ENCODE results near the gene SOX10. TPM values are rescaled to one million over a fixed set of nuclear protein-coding genes. Genes with fewer than 3 reads are reported as not detected.

Gene SOX10
- polyA plus RNA-seq, 3 donors from 2014 or later: not detected

DNA sequence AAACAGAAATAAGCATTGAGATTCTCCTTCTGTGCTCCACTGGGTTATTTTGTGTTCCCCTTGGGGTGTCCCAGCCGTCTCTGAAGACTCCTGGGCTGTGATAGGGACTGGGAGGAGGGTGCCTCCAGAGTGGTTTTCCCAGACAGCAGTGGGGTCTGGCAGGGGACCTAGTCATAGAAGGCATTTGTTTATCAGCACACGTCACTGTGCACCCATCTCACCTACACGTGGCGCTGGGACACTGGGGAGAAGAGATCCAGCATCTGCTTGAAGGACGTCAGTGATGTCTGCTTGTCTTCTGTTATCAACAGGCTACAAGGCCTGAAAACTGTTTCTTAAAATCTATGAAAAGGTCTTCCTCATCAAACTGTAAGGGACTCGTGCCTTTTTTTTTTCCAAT, 38.7 kb upstream of the SOX10 start:
- DNase-seq: no peak
- Mint-ChIP-seq H3K27ac (no peak overlapping the region), H3K27me3 (ENCODE audit: low read depth in 3 of 3) (peaks cover 1 to 3% (median 2%) of the 10 kb centered on the region in 3 donors), H3K36me3 (no peaks in the 10 kb centered on the region), H3K9me3 (no peaks in the 10 kb centered on the region), H3K4me3 (no peak overlapping the region), H3K4me1 (peaks cover 21 to 29% of the 10 kb centered on the region in 2 donors)

- peaks cover 18 to 26% of the 10 kb centered on the region in 2 donors for H3K4me1 Mint-ChIP-seq
- H3K9me3 Mint-ChIP-seq: no peaks in the 10 kb centered on the region
- no peak for DNase-seq
- no peaks in the 10 kb centered on the region for H3K36me3 Mint-ChIP-seq
- no peak overlapping the region for H3K4me3 Mint-ChIP-seq
- H3K27me3 Mint-ChIP-seq (ENCODE audit: low read depth in 3 of 3): peaks cover 1 to 3% (median 2%) of the 10 kb centered on the region in 3 donors
- H3K27ac Mint-ChIP-seq: peak overlapping the region in 3 of 6 donors; percentile 58 to 64 (median 60)
These were observed 36.9 kb upstream of the SOX10 start for GRCh38 chr22:38021206-38021605.

DNA sequence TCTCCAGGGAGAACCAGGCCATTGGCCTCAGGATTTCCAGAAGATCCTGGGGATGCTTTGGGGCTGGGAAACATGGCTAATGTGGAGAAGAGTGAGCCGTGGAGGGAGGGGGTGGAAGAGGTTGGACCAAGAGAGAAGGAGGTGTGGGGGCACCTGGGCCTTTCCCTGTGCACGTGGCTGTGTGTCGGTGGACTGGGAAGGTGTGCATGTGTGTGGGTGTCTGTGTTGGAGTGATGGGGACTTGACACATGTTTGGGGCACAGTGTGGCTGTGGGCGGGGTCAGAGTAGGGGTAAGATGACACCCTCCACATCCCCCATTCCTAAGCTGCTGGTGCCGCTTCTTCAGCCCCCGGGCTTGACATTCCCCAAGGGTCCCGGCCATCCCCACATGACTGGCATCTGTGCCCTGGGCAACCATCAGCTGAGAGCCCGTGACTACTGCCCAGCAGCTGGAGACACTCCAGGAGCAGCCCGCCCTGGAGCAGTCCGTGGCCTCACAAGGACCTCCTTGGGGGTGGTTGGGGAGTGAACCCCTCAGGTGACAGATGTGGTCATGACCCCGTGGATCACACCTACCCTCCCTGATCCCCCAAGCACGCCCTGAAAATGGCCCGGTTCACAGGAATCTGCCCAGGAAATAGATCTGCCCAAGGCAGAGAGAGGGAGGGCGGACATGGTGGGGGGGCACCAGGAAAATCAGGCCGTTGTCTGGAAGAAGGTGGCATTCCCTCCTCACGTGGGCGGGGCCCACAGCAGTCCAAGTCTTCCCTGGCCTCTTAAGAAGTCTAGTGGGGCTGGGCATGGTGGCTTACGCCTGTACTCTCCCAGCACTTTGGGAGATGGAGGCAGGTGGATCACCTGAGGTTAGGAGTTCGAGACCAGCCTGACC, 34.8 kb upstream of the SOX10 start:
- Mint-ChIP-seq H3K27me3 (ENCODE audit: low read depth in 3 of 3) (peaks cover 0 to 3% (median 2%) of the 10 kb centered on the region in 3 donors), H3K27ac (peak overlapping the region in 1 of 6 donors; percentile 21), H3K4me1 (peaks cover 18 to 26% of the 10 kb centered on the region in 2 donors), H3K9me3 (no peaks in the 10 kb centered on the region), H3K4me3 (no peak overlapping the region), H3K36me3 (no peaks in the 10 kb centered on the region)
- DNase-seq: no peak

DNA sequence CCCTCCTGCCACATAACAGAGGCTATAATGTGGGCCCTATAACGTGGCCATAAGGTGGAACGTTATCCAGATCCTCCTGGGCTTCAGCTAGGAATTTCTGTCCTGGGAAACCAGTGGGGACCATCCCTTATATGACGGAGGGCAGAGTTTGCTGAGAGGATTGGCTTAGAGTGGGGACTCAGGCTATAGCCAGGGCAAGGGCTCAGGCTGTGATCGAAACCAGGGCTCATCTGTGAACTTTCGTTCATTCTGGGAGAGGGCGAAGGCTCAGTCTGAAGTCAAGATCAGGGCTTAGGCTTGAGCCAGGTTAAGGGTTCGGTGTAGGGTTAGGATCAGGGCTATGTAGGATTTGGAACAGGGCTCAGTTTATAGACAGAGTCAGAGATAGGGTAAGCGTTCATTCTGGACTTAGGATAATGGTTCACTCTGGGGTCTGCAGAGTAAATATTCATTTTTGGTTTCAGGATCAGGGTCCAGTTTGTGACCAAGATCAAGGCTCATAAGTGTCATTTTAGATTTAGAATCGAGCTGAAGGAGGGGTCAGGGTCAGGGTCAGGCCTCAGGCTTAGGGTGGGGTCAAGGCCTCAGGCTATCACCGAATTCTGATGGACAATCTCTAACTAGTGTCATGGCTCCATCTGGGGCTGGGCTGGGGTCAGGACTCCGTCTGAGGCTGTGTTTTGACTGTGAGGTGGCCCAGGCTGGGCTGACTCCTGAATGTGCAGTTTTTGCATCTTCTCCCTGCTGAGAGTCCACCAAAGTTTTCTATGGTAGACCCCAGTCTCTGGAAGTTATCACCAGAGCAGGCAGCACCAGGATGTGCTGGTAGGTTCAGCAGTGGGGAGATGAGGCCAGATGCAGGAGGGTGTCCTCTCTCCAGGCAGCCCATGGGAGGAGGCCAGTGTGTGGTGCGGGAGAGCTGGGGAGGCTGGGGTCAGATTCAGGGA, 33.9 kb upstream of the SOX10 start:
- Mint-ChIP-seq H3K4me1 (peaks cover 18 to 26% of the 10 kb centered on the region in 2 donors), H3K27ac (peak overlapping the region in 2 of 6 donors; percentile 46 to 54), H3K27me3 (ENCODE audit: low read depth in 3 of 3) (peaks cover 0 to 1% (median 0%) of the 10 kb centered on the region in 3 donors), H3K9me3 (no peaks in the 10 kb centered on the region), H3K4me3 (no peak overlapping the region), H3K36me3 (no peaks in the 10 kb centered on the region)
- no peak for DNase-seq

DNA sequence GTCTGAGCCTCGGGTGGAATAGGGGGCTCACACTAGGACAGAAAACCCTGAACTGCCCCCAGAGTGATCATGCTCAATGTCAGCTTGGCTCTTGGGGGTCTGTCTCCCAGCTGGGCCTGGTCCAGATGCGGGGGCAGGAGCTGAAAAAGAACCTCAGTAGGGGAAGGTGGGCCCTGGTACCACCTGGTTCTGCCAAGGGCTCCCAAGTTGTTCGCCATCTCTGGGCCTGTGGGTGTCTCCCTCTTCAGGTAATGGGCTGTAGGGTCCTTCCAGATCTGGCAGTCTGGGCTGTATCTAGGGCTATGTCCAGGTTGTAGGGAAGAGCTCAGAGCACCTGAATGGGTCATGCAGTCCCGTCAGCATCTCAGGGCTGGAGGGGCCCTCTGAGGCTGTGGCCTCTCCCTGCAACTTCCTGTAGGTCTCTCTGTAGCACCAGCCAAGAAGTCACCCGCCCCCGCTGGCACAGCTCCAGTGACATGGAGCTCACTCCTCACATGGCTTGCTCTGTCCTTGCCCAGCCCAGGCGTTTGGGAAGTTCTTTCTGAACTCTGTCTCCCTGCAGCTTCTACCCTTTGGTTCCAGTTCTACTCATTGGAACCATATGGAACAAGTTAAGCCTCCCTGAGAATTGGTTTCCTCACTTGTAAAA, 33.0 kb upstream of the SOX10 start:
- peak overlapping the region in 2 of 6 donors; percentile 46 to 54 for H3K27ac Mint-ChIP-seq
- peaks cover 0 to 1% (median 0%) of the 10 kb centered on the region in 3 donors for H3K27me3 Mint-ChIP-seq (ENCODE audit: low read depth in 3 of 3)
- peak overlapping the region in 1 of 5 donors; percentile 33 for H3K4me3 Mint-ChIP-seq
- no peaks in the 10 kb centered on the region for H3K9me3 Mint-ChIP-seq
- peaks cover 23 to 26% of the 10 kb centered on the region in 2 donors for H3K4me1 Mint-ChIP-seq
- H3K36me3 Mint-ChIP-seq: no peaks in the 10 kb centered on the region
- no peak for DNase-seq

DNA sequence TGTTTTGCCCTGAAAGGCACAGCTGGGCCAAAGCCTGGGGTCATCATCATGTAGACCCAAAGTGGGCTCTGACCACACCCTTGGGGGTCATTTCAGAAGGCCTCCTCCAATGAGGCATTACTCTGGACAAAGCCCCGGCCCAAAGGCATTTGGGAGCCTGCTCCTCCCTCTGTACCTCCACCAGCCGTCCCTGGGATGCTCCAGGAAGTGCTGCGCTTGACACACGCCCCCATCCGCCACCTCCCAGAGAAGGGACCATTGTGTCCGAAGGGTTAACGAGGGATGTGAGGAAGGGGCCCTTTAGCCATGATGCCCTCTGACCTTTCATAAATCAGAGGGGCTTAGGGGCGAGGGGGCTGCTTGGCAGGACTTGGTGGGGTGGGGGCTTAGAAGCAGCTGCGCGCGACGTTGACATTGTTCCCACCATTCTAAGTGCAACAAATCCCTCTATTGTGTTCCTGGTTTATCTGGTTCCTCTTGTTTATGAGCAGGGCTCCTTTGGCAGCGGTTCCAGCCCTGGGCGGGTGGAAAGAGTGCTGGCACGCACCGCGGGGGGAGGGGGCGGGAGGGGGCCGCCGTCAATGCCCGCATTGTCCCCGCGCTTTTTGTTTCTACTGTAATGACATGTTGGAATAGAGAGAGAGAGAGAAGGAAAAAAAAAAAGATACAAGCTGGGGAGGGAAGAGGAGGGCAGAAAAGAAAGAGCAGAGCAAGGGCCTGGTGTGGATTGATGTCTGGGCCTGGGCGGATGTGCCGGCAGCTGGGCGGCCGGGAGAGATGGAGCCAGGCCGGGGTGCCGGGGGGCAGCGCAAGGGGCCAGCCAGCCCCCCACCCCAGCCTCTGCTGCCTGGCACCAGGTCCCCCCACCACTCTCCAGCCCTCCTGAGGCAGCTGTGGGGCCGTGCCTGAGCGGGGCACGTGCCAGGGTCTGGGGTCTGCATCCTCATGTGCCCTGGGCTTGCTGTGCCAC, 32.1 kb upstream of the SOX10 start:
- no peak for DNase-seq
- no peaks in the 10 kb centered on the region for H3K36me3 Mint-ChIP-seq
- H3K4me1 Mint-ChIP-seq: peaks cover 24 to 28% of the 10 kb centered on the region in 2 donors
- peak overlapping the region in 1 of 6 donors; percentile 31 for H3K27ac Mint-ChIP-seq
- no peak overlapping the region for H3K4me3 Mint-ChIP-seq
- H3K27me3 Mint-ChIP-seq (ENCODE audit: low read depth in 3 of 3): peaks cover 0 to 1% (median 0%) of the 10 kb centered on the region in 3 donors
- H3K9me3 Mint-ChIP-seq: no peaks in the 10 kb centered on the region

GRCh38 chr22:38014083-38014482, 29.7 kb upstream of the SOX10 start:
- Mint-ChIP-seq H3K27ac (no peak overlapping the region), H3K9me3 (no peaks in the 10 kb centered on the region), H3K4me1 (peaks cover 34% of the 10 kb centered on the region in 2 donors), H3K4me3 (no peak overlapping the region), H3K27me3 (ENCODE audit: low read depth in 3 of 3) (peaks cover 0 to 2% (median 0%) of the 10 kb centered on the region in 3 donors), H3K36me3 (no peaks in the 10 kb centered on the region)
- DNase-seq: no peak

DNA sequence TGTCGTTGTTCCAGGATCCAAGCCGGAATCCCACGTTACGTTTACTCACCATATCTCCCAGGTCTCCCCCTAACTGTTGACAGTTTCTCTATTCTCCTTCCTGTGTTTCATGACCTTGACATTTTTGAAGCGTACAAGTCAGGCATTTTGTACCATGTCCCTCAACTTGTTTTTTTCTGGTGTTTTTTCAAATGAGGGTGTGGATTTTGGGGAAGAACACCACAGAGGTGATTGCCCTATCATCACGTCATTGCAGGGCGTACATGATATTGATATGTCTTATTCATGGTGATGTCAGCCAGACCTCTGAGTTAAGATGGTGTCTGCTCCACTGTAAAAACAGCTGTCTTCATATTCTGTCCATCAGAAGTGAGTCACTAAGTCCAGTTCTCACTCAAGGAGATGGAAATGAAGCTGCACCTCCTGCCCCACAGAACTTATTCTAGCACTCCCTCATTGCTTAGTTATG, 28.3 kb upstream of the SOX10 start:
- no peaks in the 10 kb centered on the region for H3K36me3 Mint-ChIP-seq
- no peak overlapping the region for H3K4me3 Mint-ChIP-seq
- DNase-seq: no peak
- H3K27me3 Mint-ChIP-seq (ENCODE audit: low read depth in 3 of 3): peaks cover 0 to 3% (median 0%) of the 10 kb centered on the region in 3 donors
- H3K27ac Mint-ChIP-seq: no peak overlapping the region
- H3K9me3 Mint-ChIP-seq: no peaks in the 10 kb centered on the region
- peaks cover 32 to 36% of the 10 kb centered on the region in 2 donors for H3K4me1 Mint-ChIP-seq

DNA sequence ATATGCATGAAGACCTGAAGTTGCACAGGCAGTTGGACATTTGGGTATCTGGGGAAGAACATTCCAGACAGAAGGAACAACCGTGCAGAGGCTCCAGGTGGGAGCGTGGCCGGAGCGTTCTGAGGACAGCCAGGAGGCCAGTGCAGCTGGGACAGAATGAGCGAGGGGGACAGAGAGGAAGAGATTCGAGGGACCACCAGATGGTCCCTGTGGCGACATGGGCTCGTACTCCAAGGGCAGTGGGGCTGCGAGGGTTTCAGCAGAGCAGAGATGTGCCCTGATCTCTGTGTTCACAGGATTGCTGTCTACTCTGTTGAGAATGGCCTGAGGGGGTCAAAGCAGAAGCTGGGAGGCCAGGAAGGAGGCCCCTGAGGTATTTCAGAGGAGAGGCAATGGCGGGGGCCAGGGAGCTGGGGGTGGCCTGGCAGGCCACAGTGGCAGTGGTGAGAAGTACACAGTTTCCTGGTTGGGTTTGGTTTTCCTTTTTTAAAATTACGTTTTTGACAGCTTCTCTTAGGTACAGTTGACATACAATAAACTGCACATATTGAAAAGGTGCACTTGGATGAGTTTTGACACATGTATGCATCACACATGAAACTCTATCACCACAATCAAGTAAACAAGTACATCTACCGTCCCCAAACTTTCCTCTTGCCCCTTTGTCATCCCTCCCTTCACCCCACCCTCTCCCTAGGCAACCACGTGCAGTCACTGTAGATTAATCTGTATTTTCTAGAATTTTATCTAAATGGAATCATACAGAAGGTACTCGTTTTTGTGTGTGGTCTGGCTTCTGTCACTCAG, 24.8 kb upstream of the SOX10 start:
- Mint-ChIP-seq H3K9me3 (no peaks in the 10 kb centered on the region), H3K27ac (peak overlapping the region; percentile 69 to 94 (median 86)), H3K36me3 (no peaks in the 10 kb centered on the region), H3K4me1 (peaks cover 41 to 46% of the 10 kb centered on the region in 2 donors), H3K27me3 (ENCODE audit: low read depth in 3 of 3) (peaks cover 0 to 3% (median 2%) of the 10 kb centered on the region in 3 donors), H3K4me3 (peak overlapping the region; percentile 68 to 80 (median 77))
- DNase-seq: peak; percentile 45 to 57 (median 57)

DNA sequence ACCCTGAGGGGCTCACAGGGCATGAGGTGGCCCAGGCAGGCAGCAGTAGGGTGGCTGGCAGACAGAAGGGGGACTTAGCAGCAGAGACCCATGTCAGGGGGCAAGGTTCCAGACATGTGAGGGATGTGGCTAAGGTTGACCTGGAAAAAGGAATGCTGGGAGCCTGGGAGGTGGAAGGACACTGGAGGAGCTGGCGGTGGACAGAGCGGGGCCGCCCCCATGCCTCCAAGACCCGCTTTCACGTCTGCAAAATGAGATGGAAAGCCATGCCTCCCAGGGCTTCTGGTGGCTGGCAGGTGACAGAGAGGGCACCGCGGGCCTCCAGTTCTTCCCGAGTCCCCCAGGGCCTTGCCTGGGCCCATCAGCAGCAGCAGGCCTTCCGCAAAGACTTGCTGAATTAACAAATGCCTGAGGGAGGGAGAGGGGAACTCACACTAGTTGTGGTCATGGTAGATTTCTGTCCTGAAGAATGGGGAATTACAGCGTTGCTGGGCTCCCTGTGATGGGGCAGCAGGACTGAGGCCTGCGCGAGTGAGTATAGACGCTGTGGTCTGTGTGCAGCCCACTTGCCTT, 23.1 kb upstream of the SOX10 start:
- no peak overlapping the region for H3K27ac Mint-ChIP-seq
- H3K9me3 Mint-ChIP-seq: no peaks in the 10 kb centered on the region
- peaks cover 0 to 3% (median 2%) of the 10 kb centered on the region in 3 donors for H3K27me3 Mint-ChIP-seq (ENCODE audit: low read depth in 3 of 3)
- no peak for DNase-seq
- H3K4me3 Mint-ChIP-seq: no peak overlapping the region
- peaks cover 46 to 48% of the 10 kb centered on the region in 2 donors for H3K4me1 Mint-ChIP-seq
- H3K36me3 Mint-ChIP-seq: no peaks in the 10 kb centered on the region

GRCh38 chr22:38006906-38007305, 22.6 kb upstream of the SOX10 start:
- no peak for DNase-seq
- no peaks in the 10 kb centered on the region for H3K36me3 Mint-ChIP-seq
- no peak overlapping the region for H3K27ac Mint-ChIP-seq
- H3K4me1 Mint-ChIP-seq: peaks cover 46 to 48% of the 10 kb centered on the region in 2 donors
- peaks cover 0 to 3% (median 2%) of the 10 kb centered on the region in 3 donors for H3K27me3 Mint-ChIP-seq (ENCODE audit: low read depth in 3 of 3)
- H3K4me3 Mint-ChIP-seq: no peak overlapping the region
- no peaks in the 10 kb centered on the region for H3K9me3 Mint-ChIP-seq

All from immature natural killer cell (primary cell).